GM21529 (cell line): ENCODE data around the gene FHIT.
"Not testable (repeated sequence)": the region's sequence is repeated elsewhere in the genome, so short reads cannot be mapped to it uniquely, and the experiment has no call there.

Experiments used
- ATAC-seq: cut with Tn5 transposase; IDR thresholded peaks from one replicate; pipeline ENCODE4 v1.9.1; 2021; ENCODE audit not compliant: unreplicated experiment

The FHIT gene

GRCh38 chr3:59824876-59825275, 1426.4 kb downstream of the FHIT start:
- no peak for ATAC-seq

- ATAC-seq = no peak
Measured at GRCh38 chr3:59821274-59821673, 1430.0 kb downstream of the FHIT start.

DNA sequence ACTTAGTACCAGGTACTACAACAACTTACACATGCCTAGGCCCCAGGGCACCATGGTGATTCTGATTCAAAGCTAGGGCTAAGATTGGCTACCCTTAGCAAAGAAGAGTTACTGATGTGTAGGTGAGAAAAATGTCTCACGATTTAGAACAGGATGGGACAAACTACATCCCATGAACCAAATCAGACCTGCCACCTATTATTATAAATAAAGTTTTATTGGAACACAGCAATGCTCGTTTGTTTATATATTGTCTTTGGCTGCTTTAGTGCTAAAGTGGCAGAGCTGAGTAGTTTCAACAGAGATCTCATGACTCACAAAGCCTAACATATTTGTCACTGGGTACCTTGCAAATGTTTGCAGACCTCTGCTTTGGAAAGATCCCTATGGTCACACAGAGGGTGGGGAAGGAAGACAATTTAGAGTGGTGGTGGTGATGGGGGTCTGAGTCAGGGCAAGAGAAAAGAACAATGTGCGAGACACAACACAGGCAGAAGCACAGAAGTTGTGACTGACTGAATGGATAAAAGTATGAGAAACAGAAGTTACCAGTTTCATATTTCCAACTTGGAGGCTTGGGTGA, 1430.8 kb downstream of the FHIT start:
- no peak for ATAC-seq

DNA sequence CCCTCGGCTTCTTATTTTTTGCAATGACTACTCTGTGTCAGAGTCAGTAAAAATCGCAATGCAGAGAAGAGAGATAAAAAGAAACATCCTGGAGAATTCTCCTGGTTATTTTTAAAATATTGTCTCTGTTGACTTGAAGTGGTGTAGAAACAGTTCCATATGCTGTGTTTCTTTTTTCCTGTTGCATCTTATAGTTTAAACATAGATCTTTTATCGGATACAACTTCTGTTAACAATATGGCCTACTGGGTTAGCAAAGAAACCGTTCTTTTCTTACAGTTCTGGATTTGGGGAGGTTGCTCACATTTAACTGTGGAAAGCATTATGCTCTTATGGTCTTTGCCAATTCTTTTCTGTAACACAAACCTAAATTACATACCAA, 1432.3 kb downstream of the FHIT start:
- ATAC-seq = no peak

DNA sequence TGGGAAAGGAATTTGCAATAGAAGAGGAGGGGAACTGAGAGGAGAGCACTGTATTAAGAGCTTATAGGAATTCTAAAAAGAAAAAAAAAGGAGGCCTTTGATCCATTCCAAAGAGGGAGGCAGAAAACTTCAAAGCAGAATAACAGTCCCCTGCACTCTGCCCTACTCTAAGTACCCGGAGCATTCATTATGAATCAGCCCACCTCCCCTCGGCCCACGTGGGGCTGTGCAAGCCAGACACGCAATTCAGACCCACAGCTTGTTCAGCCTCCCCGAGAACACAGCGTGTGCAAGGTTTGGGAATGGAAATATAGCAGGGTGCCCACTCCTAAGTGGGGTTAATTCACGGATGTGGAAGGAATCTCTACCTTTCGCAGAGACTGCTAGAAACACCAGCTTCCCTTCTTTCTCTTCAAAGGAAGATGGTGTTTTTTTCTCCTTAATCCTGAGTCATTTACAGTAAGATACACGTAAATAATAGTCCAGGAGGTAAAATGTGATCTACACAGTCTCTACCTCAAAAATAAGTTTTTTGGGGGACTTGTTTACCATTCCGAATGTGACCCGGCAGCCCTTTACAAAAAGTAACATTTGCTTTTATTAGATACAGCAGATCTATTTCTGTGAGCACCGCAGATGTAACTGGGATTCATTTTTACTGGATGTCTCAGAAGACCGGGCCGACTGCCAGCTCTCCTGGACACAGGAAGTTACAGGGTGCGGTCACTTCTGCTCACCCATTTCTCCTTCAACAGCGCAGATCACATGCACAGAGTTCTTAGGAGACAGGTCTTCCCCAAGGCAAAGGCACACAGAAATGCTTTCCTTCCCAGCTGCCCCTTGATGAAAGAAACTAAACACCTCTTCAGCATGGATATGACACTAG, 1433.0 kb downstream of the FHIT start:
- ATAC-seq = no peak

DNA sequence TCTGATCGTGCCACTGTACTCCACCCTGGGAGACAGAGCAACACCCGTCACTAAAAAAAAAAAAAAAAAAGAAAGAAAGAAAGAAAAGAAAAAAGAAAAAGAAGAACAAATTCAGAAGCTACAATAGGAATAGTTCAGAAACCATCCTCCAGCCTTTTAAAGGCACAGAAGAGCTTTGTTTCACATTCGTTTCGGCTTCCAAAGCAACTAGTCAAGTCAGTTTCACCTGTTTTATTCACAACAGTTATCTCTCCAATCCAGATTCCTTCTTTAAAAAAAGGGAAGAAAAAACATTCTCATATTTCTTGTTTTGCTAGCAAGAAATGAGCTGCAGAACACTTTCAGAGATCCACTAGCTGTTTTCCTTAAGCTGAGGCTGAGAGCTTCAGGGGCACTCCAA, 1433.7 kb downstream of the FHIT start:
- no peak for ATAC-seq

- ATAC-seq = no peak
Measured at GRCh38 chr3:59816312-59816711, 1434.9 kb downstream of the FHIT start.

GRCh38 chr3:59813148-59813538, 1438.1 kb downstream of the FHIT start:
- no peak for ATAC-seq

- no peak for ATAC-seq
Measured at GRCh38 chr3:59812237-59813147, 1438.8 kb downstream of the FHIT start.

- ATAC-seq = no peak
Measured at GRCh38 chr3:59811160-59811559, 1440.1 kb downstream of the FHIT start.

DNA sequence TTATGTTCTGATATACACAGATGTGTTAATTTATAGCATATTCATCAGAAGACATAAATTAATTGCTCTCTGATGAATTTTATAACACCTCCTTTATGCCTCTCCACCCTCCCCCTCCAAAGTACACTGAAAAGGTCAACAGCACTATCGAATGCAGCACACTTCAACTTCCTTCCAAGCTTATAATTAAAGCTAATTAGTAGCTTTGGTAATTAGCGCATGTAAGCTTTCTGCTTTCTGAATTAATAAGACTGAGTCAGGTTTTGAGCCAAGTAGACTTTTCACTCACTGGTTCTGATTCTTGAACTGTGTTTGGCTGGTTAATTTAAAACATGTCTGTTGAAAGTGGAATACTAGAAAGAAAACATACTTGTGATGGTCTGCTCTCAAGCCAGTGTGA, 1440.6 kb downstream of the FHIT start:
- ATAC-seq = no peak

GRCh38 chr3:59809710-59810444, 1441.4 kb downstream of the FHIT start:
- no peak for ATAC-seq

GRCh38 chr3:59809016-59809415, 1442.2 kb downstream of the FHIT start:
- ATAC-seq = no peak

DNA sequence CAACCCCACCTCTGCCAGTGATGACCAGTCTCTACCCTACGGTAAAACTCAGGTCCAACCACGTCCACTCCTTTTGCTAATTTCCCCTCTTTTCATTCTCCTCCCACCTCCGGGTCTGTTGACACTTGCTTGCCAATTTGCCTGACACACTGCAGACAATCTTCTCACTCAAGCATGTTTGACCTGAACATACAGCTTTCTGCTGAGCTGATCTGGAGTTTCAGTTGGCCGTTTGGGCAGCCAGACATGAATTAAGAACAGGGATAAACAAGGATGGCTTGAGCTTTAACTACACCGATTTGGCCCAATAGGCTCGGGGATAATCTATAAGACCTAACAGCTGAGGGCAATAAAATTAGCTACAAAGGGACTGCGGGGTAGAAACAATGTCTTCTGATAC, 1442.8 kb downstream of the FHIT start:
- no peak for ATAC-seq

DNA sequence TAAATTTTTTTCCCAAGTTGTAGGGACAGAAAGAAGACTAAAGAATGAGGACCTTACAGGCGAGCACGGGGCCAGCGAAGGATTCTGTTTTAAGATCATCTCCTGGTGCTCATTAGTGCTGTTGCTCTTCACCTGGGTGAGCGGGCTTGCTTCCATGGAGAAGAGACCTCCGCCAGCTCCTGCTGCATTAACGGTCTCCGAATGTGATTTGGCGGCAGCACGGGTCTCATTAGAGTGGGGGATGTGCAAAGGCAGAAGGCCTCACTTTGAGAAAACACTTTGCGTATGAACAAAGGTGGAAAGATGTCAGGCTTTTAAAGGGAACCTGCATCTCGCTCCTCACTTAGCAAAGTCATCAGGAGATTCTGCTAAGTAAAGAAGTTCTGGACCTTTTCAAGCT, 1448.0 kb downstream of the FHIT start:
- no peak for ATAC-seq

DNA sequence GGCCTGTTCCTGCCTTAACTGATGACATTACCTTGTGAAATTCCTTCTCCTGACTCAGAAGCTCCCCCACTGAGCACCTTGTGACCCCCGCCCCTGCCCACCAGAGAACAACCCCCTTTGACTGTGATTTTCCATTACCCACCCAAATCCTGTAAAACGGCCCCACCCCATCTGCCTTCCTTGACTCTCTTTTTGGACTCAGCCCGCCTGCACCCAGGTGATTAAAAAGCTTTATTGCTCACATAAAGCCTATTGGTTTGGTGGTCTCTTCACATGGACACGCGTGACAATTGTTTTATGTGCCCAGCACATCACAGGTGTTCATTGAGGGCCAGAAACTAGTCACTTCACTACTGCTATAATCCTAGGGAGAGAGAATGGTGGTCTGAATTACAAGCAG, 1448.8 kb downstream of the FHIT start:
- not testable (repeated sequence) for ATAC-seq

DNA sequence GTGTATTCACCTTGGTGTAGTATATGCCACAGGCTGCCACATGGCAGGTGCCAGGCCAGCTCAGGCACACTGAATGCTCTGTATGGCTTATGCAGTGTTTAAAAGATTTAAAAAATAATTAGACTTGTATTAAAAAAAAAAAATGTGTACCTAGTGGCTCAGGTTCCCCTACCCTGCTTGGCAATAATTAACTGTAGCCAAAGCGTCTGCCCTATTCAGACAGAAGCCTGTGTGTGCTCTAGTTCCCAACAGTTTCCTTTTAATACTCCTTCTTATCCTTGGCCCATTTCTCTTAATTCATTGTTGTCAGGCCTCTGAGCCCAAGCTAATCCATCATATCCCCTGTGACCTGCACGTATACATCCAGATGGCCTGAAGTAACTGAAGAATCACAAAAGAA, 1449.2 kb downstream of the FHIT start:
- ATAC-seq = no peak

- no peak for ATAC-seq
Measured at GRCh38 chr3:59800481-59800880, 1450.8 kb downstream of the FHIT start.

DNA sequence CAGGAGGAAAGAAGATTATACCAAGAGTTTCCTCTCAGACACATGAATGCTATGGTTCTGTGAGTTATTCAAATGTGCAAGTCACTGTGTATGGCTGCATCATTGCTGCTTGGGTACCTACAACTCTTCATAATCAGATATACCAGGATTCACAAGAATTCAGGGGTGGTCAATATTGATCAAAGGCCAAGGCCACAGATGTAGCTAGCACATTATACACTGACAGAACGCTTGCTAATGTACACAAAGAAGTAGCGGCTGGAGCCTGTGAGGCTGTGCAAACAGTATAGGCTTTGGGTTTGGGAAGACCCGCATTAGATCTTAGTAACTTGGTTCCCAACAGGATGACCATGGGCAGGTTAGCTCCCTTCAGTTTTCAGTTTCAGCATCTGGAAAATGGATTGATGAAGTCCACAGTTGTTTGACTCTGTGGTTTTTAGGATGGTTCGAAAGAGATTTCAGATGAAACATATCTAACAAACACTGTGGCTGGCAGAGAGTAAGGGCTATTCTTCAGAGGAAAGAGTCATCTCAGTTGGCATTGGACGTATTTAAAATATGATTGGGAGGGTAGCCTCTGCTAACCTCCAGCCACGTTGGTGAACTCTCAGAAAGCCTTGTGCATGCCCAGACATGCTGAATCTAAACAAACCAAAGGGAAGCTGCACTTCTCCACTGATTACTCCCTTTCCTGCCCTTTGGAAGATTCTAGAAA, 1452.7 kb downstream of the FHIT start:
- ATAC-seq = no peak

DNA sequence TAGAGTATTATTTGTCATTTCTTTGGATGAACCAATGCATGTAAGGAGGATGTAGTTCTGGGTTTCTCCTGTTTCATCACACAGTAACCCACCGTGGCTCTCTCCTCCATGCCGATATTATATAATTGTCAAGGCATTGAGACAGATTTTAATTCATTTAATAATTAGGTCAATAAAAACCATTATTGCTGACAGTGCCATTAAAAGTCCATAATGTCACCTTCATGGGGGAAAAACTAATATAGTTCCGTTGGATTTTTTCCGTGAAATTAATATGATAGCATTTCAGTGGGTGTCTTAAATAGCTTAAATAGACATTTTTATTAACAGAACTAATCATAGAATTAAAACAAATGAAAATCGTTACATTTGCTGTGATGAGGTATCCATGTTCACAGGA, 1453.7 kb downstream of the FHIT start:
- no peak for ATAC-seq
